NCI-H748 treated with DMSO at 0.1 percent for 48 hours (cell line): Measurements from ENCODE around the gene FLII.

Source experiments
- DNase-seq: peaks from one replicate; lab custom pipeline; 2025; lab: John Stamatoyannopoulos, UW

The FLII gene

DNA sequence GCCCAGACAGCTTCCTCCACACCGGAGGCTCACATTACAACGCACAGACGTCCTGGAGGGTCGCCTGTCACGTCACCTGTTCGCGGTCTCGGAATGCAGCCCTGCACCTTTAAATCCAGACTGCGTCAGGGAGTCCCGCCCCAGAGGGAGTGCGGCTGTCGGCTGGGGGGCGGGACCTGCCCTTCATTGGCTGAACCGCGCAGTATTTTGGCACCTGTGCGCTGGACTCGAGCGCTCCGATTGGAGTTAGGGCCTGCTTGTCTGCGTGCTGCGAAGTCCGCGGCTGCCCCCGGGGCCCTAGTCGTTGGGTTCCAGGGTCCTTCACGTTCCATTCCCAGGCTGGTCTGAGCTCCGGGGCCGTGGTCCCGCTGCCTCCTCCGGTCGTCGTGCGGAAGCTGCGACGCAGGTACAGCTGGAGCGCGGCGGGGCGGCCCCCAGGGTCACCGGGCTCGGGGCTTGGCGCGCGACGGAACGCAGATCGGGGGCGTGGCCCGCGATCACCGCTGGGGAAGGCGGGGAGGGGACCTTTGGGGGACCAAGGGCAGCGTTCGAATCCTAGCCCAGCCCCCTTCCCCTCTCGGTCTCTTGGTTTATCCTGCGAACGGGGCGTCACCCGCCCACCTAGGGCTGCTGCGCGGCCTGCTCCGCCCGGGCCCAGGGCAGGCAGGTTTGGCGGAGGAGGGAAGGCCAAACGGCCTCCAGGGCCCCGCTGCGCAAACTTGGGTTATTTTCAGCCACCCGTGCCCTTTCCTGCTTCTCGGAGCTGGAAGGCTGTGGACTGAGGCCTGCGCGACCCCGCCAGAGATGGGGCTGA is 2.0 kb upstream of the FLII start, which contains the start of gene MIEF2:
MIEF2 (plus strand) TSS at position 331 of the 814 bp plus-strand sequence. CDS start 2,059 bp downstream, outside the sequence.
- peak; percentile 96 for DNase-seq

DNA sequence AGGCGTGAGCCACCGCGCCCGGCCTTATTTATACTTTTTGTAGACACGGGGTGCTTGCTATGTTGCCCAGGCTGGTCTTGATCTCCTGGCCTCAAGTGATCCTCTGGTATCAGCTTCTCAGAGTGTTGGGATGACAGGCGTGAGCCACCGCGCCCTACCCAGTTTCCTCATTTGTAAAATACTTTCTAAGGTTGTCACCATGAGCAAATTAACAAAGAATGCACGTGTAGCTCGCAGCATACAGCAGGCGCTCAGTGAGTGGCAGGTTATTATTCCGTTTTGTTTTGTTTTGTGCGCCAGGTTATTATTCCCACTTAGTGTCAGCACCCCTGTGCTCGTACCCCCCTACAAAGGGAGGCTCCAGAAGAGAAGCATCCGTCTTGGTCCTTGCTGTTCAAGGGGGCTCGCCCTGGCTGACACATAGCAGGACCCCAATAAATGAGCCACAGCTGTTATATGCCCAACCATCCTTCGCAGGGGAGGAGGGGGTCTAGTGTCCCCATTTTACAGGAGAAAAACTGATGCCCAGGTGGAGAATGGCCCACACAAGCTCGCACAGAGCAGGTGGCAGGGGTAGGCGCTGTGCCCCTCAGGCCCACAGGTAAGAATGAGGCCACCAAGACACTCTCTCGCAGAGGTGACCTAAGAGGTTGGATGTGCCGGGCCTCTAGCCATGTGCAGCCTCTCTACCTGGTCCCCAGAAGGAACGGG is 1.2 kb upstream of the FLII start:
- DNase-seq = no peak

DNA sequence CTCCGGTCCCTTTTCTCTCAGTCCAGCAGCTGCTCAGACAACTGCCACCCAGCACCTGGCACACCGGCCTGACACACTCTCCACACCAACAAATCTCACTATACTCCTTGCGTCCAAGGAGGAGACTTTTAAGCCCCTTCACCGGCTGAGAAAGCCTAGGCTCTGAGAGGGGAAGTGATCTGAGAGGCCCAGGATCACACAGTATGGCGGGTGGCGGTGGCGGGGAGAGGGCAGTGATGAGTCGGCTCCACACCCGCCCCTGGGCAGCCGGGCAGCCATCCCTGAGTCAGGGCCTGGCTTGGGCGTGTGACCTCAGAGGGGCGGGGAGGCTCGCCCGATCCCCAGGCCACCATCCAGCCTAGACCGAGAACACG is 569 bp downstream of the FLII start:
- DNase-seq = peak; percentile 21

DNA sequence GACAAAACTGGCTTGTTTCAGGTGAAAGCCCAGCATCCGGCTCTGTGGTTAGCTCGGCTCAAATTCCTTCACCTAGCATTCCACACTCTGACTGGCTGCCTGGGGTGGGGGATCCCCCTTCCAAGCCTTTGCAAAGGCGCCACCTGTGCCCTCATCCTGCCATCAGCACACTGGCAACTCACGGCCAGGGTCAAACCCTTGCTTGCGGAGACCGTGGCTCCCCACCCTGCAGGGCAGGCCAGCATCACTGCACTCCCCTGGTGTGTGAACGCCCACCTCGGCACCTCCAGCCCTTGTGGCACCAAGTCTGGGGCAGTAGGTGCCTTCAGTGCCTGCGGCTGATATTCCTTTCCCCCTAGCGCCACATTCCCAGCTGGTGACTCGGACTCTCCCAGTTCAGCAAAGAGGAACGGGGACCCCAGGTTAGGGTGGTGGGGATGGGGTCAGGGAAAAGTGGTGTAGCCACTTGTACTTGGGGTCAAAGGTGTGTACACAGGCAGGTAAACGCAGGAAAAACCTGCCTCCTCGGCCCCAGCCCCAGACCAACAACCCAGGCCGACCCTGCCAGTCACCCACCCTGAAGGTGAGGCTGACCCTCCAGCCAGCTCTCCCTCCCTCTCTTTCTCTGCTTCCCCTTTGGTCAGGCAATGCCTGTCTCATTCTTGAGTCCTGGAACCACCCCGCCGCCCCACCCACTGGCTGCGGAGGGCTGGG is 1.1 kb downstream of the FLII start:
- no peak for DNase-seq

DNA sequence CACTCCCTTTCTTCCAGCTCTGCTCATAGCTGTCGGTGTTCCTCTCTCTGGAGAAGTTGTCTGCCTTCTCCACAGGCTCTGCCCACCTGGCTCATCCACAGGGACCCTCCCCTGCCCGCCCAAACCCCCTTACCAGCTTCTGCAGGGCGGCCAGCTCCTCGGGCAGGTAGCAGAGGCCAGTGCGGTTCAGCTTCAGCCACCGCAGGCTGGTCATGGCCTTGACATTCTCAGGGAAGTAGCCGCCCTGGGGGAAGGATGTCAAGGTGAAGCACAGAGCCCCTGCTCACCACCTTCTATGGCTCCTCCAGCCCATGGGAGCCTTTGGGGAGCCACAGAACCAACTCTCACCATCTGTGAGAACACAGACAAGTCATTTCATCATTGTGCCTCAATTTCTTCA is 1.8 kb downstream of the FLII start:
- no peak for DNase-seq

DNA sequence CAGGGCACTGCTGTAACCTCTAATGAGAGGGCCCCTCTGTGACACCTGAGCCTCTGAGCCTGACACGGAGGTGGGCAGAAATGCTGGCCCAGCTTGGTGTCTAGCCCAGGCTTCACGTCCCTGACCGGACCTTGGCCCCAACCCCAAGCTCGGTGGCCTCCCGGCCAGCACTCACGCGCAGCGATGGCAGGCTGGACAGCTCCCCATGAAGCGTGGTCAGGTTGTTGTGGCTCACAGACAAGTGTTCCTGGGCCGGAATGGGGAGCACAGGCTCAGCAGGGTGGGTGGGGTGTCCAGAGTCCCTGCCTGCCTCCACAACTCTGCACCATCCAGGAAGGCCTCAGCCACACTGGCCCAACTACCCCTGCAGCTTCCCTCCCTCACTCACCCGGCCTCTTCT is 2.2 kb downstream of the FLII start:
- no peak for DNase-seq

DNA sequence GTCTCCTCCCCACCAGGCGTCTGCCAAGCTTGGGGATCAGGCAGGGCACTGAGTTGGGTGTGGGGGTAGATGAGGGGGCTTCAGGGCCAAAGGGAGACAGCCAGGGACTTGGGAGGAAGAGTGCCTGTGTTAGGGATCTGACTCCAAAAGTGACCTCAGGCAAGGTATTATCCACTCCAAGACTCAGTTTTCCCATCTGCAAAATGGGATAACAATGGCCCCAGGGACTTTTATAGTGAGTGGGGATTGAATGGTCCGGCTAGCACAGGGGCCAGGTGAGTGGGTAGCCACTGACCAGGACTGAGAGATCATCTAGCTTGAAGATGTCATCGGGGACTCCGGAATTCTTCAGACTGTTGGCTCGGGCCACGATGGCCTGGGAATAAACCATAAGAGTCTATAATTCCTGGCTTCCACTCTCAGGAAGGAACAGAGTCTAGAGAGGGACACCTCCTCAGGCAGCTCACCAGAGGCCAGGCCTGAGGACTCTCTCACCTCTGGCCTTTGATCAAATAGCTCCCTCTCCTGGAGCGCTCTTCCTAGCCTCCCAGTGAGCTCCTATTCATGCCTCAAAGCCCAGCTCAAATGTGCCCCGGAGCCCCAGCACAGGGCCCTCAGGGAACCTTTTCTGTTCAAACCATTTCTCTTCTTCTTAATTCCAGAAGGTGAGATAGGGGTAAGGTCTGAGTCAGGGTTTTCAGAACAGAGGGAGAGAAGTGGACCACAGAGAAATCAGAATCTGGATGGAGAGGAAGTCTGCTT is 3.5 kb downstream of the FLII start:
- DNase-seq = no peak

DNA sequence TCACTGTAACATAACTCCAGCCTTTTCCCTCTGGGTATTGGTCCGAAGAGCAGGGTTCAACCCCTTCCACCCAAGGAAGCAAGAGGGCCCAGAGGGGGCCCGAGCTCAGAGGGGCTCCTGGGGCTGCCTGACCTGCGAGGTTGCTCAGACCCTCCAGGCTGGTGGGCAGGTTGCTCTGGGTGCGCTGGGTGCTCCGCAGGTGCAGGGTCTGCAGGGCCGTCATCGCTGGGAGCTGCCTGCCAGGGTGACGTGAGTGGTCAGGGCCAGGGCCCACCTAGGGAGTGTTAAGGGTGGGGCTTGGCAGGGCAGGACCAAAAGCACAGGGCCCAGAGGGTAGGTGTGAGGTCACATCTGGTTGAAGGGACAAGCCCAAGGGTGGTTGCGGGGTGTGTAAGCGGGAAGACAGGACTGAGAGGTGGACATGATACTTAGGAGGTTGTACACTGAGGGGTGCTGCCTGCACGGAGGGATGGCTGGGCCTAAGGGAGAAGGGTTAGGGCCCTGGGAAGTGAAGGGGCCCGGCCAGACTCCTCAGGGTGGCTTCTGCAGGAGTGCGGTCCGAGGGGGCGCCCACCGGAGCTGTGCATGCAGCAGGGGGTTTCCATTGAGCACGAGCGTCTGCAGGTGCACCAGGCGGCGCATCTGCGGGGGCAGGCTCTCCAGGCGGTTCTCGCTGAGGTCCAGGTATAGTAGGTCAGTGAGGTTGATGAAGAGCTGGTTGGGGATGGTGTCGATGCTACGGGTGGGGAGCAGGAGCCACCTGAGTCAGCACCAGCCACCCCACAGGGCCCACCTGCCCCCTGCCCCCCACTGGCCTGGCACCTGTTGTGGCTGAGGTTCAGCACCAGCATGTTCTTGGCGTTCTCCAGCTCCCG is 4.4 kb downstream of the FLII start:
- DNase-seq = no peak

DNA sequence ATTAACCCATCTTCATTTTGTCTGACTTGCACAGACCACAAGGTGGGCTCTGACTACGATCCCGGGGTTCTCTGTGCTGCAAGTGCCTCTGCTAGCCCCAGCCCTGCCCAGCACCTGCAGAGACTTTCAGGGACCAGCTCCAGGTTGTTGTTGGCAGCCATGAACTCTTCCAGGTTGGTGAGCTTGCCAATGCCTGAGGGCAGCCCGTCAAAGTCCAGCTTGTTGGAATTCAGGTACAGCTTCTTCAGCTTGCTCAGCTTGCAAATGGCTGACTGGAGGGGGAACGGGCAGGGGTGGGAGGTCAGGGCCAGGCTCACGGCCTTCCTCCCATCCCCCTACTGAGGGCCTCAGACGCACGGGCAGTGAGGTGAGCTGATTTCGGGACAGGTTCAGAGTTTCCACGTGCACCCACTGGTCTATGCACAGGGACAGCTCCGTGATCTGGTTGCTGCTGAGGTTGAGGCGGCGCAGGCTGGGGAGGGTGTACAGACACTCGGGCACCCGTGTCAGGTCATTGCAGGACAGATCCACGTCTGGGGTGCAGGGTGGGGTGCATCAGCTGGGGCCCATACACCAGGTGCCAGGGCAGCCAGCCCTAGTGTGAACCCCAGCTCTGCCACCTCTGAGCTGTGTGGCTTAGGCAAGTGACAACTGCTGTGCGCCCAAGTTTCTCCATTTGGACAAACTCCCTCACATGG is 5.2 kb downstream of the FLII start:
- no peak for DNase-seq

DNA sequence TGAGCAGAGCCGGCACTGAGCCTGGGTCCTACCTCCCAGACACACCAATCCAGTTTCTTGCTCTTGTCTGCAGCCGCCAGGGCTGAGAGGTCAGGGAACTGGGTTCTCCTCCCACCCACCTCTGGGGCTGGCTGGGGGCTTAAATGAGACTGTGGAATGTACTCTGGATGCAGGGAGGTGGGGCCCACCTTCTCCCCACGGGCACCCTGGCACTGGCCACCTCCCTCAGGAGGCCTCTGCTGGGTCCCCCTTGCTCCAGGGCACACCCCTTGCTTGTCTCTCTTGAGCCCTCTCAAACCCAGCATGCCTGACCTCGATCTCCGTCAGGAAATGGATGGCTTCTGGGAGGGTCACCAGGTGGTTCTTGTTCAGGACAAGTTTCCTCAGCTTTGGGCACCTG is 6.4 kb downstream of the FLII start:
- DNase-seq = no peak

DNA sequence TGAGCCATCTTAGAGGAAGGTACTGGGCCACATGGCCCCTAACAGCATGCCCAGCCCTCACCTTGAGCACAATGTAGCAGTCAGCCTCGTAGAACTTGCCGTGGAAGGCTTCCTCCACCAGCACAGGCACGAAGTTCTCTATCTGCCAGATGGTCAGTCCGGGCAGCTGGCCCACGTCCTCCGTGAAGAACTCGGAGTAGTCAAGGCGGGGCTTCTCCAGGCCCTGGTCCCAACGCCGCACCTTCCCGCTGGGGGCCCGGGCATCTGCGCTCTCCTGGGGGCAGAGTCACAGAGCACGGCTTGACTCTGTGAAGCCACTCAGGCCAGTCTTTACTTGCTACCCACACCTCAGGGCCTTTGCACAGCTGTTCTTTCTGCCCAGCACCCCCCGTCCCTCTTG is 7.3 kb downstream of the FLII start:
- no peak for DNase-seq

DNA sequence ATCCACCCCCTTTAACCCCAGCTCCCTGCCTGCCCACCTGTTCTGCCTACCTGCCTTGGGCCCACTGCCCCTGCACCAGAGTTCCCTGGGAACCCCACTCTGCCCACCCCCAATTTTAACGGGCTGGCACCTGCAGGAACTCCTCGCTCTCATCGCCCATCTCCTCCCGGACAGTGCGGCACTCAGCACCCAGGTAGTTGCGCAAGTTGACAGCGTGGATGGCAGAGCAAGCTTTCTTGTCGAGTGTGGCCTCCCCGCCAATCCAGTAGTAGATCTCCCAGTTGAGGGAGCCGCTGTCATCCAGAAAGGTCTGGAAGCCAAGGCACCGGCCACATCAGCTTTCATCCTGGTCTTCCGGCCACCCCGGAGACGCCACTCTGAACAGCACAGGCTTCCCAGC is 7.8 kb downstream of the FLII start:
- DNase-seq = no peak

DNA sequence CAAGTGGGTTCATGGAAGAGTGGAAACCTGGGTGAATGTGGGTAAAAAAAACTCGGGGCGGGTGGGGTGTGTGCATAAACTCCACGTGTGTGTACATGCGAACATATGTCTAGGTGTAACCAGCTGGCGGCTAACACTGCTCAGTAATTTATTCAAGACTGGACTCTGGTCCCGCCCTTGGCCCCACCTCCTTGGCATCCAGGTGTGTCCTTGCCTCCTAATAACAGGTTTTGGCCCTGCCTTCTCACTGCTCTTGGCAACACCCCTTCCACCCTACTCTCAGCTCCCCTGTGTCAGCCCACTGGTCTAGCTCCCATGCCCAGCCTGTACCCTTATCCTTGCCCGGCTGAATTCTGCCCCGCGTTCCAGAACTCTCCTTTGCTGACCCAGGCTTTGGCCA is 8.3 kb downstream of the FLII start:
- DNase-seq = no peak

DNA sequence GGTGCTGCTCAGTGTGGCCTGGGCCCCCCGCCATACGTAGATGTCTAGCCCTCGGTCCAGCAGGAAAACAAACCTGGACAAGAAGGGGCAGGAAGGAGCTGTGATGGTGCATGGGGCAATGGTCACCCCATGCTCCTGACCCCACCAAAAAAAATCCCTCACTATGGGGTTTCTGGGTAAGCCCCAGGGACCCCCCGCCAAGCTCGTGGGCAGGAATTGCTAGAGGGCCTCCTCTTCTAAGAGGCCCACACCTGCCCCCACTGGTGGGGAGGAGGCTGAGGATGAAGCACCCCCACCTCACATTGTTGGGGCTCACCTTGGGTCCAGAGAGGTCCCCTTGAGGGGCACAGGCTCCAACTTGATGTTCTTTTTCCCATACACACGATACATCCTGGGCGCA is 9.7 kb downstream of the FLII start:
- no peak for DNase-seq

DNA sequence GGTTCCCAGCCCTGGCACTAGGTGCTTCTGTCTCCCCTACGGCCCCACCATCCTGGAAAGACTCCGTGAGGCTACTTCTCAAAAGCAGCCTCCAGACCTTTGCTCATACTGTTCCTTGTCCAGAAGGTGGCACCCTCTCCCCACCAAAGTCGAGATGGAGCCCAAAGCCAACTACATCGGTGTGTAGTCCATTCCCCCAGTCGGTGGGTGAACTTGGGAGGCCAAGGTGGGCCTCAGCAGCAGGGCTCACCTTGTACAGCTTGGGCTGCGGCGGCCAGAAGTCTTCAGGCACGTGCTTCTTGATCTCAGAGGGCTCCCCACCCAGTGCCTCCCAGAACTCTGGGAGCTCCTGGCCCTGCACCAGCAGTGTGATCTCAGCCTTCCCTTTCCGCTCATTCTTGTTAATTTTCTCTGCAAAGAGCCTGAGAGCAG is 10.2 kb downstream of the FLII start:
- peak; percentile 72 for DNase-seq

DNA sequence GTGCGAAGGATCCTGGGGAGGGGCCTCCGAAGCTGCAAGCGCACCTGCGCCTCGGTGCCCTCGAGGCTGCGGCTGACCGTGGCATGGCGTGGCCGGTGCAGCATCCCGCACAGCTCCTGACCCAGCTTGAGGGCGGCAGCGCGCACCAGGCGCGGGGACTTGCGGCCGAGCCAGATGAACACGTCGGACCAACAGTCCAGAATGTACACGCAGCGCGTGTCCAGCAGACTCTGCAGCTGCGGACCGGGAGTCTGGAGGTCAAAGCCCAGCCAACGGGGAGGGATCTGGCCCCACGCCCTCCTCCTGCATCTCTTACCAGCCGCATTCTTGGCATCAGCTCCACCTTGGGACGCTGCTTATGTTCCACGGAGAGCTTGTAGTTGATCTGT is 10.9 kb downstream of the FLII start:
- no peak for DNase-seq

DNA sequence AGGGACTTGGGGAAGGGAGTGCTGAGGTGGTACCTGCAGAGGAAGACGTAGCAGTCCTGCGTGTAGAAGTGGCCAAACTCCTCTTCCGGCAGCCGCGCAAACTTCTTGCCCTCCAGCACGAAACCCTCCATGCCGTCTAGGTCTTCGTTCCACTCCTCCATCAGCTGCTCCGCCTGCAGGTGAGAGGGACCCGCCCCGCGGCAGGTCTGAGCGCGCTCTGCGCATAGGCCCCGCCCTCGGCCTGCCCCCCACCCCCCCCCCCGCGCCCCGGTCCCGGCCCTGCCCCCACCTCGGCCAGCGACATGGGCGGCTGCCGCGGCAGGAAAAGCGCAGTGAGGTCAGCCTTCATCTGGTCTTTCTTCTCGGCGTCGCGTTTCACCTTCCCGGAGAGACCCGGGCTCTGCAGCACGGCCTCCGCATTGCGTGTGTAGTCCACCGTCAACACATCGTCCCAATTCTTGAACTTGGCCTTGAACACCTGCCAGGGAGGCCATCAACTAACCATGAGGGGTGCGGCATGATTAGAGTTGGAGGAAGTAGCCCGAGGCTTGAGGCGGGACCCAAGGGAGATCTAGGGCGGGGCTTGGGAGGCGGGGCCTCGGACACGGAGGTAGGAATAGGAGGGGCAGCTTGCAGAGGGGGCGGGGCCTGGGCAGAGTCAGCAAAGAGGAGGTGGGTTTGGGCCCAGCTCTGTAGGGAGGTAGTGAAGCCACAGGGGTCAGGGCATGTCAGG is 11.5 kb downstream of the FLII start:
- DNase-seq = peak; percentile 89

DNA sequence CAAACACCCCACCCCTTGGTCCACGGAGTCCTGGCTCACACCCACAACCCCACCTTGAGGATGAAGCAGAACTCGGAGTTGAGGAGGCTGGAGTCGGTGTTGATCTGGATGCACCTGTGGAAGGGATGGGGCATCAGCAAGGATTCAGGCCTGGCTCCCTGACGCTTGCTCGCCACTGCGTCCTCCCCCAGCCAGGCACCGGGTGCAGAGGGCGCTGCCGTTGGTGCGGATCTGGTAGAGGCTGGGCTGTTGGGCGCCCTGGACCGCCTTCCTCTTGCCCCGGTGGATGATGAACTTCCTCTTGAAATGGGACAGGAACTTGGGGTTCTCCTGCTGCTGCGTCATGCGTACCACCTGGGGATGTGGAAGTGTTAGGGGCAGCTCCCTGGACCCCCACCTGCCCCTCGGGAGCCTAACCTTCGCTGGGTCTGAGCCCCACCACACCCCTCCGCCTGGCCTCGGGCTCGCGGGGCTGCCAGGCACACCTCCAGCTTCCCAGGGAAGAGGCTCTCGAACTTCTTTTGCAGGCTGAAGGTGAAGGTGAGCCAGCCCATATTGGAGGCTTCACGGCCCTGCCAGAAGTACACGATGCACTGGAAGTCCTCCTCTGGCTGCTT is 12.3 kb downstream of the FLII start:
- no peak for DNase-seq

DNA sequence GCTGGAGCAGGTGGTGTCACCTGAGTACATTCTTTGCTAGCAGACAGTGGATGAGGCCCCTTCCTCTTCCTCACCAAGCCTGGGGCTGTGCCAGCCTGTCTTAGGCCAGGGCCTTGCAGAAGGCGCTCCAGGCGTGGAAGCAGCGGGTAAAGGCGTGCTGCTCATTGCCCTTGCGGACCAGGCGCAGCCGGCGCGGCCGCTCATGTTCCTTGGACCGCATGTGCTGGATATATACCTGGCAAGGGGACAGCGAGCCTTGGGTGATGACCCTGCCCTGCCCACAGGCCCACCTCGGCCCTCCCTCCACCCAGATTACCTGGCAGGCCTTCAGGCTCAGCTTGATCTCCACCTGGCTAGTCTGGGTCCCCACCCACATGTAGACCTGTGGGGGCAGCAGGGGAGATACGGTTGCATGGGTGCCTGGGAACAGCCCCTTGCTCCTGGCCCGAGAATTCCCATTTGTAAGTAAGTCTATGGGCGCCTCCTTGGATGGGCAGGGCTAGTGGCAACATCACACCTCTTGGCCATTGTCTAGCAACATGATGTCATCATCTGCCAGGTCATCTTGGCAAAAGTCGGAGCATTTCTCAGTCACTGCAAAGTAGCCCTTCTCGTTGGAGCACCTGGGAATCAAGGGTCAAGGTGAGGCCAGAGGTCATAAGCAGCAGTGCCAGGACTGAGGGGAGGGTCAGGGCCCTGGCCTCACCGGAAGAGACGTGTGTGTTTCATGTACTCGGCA is 13.3 kb downstream of the FLII start:
- DNase-seq = no peak
